Hematopoietic multipotent progenitor cell treated with erythropoietin and hydrocortisone succinate and interleukin-3 and kit ligand, for 6 days (in vitro differentiated cells): ENCODE measurements around the gene F2R.
"Not testable (repeated sequence)": the region's sequence is repeated elsewhere in the genome, so short reads cannot be mapped to it uniquely, and the experiment has no call there.

Source experiments
- DNase-seq: peaks from one replicate; pipeline ENCODE4 v3.0.0-alpha.2; 2015

F2R gene

DNA sequence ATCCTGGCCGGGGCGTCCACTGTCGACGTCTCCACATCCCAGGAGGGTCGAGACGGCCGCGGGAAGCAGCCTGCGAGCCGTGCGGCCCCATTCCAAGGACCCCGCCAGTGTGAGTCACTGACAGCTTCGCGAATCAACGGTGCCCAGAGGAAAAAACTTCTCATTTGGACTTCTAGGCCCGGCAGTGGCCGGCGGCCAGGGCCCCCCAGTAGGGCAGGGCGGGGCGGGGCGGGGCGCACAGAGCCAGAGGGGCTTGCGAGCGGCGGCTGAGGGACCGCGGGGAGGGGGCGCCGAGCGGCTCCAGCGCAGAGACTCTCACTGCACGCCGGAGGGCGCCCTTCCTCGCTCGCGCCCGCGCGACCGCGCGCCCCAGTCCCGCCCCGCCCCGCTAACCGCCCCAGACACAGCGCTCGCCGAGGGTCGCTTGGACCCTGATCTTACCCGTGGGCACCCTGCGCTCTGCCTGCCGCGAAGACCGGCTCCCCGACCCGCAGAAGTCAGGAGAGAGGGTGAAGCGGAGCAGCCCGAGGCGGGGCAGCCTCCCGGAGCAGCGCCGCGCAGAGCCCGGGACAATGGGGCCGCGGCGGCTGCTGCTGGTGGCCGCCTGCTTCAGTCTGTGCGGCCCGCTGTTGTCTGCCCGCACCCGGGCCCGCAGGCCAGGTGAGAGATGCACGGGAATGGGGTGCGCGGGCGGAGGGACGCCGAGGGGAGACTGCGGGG lies at the start of gene F2R:
Gene F2R (plus strand): TSS at position 391 of the 720 bp plus-strand sequence. CDS start 182 bp downstream, at position 573.
- peak; percentile 72 for DNase-seq

DNA sequence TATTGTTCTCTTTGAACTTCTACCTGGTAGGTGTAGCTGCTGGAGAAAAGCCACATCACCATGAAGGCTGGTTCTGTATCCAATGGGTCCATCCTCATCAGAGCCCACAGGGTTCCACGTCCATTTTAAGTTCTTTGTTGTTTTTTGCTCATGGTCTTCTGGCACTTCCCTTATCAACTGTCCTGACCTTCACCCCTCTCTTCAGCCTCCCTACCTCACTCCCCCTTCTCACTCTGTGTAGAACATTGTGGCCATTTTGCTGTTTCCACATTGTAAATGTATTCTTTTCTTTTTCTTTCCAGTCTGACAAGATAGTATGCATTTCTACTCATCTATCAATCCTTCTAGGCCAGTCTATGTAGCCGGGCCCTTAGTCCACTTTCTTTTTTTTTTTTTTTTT lies 48.4 kb upstream of the F2R start:
- no peak for DNase-seq

GRCh38 chr5:76669245-76669644 lies 46.7 kb upstream of the F2R start:
- DNase-seq, result no peak

GRCh38 chr5:76670508-76670907 lies 45.4 kb upstream of the F2R start:
- no peak for DNase-seq

DNA sequence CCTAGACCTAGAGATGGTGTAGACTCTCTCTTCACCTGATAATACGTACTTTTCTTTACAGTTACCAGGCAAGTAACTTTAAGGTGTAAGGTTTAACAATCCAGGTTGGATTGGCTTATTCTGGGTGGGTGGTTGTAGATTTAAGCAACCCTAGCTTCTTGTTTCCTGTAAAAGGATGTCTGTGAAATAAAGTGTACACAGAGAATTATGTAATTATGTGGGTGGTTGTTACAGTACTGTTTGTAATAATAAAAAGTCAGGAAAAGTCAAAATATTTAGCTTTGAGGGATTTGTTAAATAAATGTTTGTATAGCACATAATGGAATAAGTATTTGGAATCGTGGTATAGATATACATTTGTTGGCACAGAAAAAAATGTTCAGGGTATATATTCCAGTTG lies 43.7 kb upstream of the F2R start:
- no peak for DNase-seq

- DNase-seq, result no peak
These were observed 42.8 kb upstream of the F2R start for GRCh38 chr5:76673125-76673524.

DNA sequence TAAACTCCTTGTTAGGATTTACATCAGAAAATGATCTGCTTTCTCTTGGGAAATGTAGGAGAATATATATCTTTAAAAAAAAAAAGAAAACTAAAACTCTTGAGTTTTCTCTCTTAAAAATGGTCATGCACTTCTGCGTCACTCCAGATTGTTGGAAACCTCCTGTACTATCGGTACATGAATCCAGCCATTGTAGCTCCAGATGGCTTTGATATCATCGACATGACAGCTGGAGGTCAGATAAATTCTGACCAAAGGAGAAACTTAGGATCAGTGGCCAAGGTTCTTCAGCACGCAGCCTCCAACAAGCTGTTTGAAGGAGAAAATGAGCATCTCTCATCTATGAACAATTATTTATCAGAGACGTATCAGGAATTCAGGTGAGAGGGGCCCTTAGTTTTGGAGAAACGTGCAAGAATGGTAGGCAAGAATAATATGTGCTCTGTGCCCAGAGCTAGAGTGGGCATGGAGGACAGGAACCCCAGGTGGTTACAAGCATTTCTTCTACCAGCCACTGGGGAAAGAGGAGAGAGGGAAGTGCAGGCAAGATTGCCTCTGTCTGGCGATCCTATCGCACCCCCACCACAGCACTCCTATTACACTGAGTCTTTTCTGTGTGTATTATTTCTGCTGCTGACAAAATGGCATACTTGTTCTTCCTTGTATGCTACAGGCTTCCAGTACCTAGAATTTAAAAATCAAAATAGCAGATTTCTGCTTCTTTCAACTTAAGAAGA lies 41.4 kb upstream of the F2R start:
- no peak for DNase-seq

- no peak for DNase-seq
These were observed 40.6 kb upstream of the F2R start for GRCh38 chr5:76675364-76675763.

GRCh38 chr5:76677849-76678472 lies 38.0 kb upstream of the F2R start:
- DNase-seq, result no peak

DNA sequence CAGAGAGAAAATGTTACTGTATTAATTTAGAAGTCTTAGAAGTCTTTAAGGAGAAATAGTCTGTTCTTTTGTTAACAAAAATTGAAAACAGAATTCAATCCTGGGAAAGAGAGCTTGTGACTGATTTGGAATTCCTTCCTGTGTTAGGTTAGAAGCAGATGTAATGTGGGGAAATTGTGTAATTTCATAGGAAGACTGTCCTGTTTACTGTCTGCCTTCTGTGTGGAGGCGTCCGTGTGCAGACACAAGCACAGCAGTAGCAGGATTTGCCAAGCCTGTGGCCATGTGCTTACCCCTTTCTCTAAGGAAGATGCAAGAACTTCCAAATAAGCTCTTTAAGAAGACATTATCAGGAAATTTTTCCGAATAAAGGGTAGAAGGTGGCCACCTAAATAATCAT lies 36.7 kb upstream of the F2R start:
- DNase-seq, result no peak

GRCh38 chr5:76680826-76681225 lies 35.1 kb upstream of the F2R start:
- DNase-seq, result not testable (repeated sequence)

DNA sequence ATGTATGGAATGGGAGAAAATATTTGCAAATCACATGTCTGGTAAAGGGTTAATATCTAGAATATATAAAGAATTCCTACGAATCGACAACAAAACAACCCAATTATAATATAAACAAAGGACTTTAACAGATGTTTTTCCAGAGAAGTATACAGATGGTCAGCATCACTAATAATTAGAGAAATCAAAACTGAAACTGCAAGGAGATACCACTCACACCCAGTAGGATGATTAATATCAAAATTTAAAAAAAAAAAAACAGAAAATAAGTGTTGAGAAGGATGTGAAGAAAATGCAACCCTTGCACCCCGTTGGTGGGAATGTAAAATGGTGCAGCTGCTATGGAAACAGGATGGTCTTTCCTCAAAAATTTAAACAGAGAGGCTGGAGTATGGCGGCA lies 34.6 kb upstream of the F2R start:
- no peak for DNase-seq

- no peak for DNase-seq
These were observed 33.5 kb upstream of the F2R start for GRCh38 chr5:76682387-76682786.

DNA sequence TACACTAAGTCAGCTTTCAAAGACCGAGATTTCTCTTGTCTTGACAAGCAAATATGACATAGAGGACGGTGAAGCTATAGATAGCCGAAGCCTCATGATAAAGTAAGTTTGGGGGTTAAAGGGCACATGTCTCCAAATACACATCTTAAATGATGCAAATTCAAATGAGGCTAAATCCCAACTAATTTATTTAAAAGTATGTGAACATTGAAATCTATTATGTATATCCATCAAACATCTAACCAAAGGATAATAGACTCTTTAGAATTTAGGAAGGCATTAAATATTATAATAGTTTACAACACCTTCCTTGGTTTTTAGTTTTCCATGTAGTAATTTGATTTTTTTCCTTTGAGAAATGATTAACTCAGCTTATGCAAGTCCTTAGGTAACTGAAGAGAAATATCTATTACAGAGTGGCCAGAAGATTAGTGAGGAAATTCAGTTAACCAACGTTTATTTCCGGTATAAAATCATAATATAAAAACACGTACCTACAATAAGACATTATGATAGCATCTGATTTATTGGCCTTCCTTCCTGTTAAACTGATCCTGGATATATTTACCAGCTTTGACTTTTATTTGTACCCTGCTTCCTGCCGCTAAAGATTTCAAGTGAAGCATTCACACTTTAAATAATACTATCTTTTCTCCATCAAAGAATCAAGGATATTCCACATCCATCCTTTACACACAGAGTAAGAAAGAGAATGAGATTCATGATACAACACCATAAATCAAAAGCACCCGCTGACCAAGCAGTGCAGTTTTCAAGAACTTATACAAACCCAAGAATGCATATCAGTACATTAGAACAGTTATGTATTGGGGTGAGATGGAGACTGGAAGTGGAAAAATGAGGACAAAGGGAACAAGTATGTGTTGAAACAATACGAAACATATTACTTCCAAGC lies 31.9 kb upstream of the F2R start:
- DNase-seq, result no peak

- DNase-seq, result peak; percentile 53
These were observed 31.0 kb upstream of the F2R start for GRCh38 chr5:76684756-76685519.

- peak; percentile 13 for DNase-seq
These were observed 30.2 kb upstream of the F2R start for GRCh38 chr5:76685704-76686103.

DNA sequence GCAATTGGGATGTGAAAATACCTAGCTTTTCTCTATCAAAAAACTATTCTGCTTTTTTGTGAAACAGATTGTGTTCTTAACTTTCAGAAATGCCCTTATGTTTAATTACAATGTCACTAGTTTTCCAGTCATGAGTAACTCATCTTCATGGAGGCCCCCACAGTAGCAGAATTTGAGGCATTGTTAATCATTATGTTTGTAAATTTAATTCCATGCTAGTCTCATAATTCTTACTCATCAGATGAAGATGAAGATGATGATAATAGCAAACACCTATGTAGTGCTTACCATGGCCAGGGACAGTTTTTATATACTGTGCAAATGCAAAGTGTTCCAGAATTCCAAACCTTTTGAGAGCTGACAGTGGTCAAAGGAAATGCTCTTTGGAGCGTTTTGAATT lies 27.7 kb upstream of the F2R start:
- DNase-seq, result no peak

- DNase-seq, result no peak
These were observed 27.1 kb upstream of the F2R start for GRCh38 chr5:76688836-76689235.

DNA sequence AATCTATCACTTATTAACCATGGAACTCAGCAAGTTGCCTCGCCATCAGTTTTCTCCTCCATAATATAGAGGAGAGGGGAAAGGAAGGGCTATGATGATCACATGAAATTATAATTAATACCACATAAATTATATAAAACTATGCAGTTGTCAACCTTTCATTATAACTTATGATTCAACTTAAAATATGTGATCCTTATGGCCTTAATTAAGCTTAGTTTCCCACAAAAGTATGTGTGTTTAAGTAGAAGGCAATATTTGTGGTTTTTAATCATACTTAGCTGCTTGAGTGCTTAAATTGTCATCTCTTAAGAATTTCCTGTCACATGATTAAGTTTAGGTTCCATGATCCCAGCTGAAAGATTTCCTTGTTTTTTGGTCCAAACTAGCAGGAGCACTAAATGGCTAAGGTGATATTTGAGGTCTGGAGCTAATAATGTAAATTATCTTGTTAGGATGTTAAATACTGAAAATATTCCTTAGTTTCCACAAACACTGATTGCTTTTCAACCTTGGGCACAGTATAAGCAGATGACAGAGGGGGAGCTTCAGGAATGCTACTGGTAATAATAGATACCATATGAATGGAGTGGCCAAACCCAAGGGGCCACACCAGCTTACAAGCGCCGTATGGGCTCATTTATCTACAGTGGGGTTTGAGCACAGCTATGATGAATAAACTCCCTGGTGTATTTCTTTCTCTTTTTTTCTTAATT lies 26.4 kb upstream of the F2R start:
- no peak for DNase-seq

- DNase-seq, result no peak
These were observed 25.8 kb upstream of the F2R start for GRCh38 chr5:76690037-76690679.
